Measurements from ENCODE around the gene TNFAIP1. TPM values are rescaled to one million over a fixed set of nuclear protein-coding genes. Genes with fewer than 3 reads are reported as not detected.
"Not testable (repeated sequence)": the region's sequence is repeated elsewhere in the genome, so short reads cannot be mapped to it uniquely, and the experiment has no call there.

The TNFAIP1 gene, protein sequence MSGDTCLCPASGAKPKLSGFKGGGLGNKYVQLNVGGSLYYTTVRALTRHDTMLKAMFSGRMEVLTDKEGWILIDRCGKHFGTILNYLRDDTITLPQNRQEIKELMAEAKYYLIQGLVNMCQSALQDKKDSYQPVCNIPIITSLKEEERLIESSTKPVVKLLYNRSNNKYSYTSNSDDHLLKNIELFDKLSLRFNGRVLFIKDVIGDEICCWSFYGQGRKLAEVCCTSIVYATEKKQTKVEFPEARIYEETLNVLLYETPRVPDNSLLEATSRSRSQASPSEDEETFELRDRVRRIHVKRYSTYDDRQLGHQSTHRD
- 10 to 100 TPM in 1 of 3 donors, 1 to 10 TPM in 2; 4.7 to 11.6 (median 6.7) TPM for polyA plus RNA-seq

DNA sequence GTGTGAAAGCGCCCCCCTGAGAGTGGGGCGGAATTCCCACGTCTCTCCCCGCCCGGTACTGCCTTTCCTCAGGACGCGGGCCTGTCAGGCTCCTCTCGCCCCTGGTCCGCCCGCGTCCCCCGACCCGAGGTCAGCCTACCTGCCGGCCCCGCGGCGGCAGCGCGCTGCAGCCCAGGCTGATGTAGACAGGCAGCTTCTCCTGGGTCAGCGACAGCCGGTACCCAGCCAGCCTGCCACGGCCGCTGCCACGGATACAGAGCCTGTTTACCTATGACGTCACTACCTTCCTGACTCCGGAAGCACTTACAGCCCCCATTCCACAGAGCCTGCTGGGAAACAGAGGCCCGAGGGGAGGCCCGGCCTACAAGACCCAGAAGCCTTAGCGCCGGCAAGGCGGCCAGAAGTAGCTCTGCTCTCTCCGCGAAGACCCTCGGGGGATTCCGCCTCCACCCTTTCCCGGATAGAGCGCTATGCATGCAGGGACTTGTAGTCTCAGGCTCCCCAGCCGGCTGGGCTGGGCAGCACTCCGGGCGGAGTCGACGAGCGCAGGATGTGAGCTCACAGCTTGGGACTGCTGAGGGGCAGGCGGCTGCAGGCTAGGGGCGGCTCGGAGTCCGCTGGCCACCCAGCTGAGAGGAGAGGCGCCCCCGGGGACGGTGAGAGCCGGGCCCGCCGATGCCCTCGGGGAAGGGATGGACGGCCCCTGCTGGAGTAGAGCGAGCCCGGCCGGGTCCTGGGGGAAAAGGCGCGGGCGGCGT, at the start of gene TNFAIP1, which contains the start of gene IFT20:
TNFAIP1 (plus strand) TSS at position 561 of the 758 bp plus-strand sequence. CDS start 3,761 bp downstream, outside the sequence.
IFT20 (minus strand) TSS at position 272 of the 758 bp plus-strand sequence. CDS start 3,487 bp downstream, outside the sequence.
- peak within 1 kb of the TSS; percentile 94 to 97 (median 95) for H3K4me3 Mint-ChIP-seq
- H3K36me3 Mint-ChIP-seq = peaks cover 0 to 9% (median 0%) of the 10 kb centered on the region in 3 donors
- DNase-seq = peak; percentile 97 to 98 (median 98)
- peak within 1 kb of the TSS; percentile 81 to 96 (median 93) for H3K27ac Mint-ChIP-seq
- H3K27me3 Mint-ChIP-seq (ENCODE audit: low read depth in 3 of 3) = peaks cover 2 to 10% (median 3%) of the 10 kb centered on the region in 3 donors
- peaks cover 41 to 53% of the 10 kb centered on the region in 2 donors for H3K4me1 Mint-ChIP-seq
- H3K9me3 Mint-ChIP-seq = peaks cover 0 to 1% (median 0%) of the 10 kb centered on the region in 6 donors

DNA sequence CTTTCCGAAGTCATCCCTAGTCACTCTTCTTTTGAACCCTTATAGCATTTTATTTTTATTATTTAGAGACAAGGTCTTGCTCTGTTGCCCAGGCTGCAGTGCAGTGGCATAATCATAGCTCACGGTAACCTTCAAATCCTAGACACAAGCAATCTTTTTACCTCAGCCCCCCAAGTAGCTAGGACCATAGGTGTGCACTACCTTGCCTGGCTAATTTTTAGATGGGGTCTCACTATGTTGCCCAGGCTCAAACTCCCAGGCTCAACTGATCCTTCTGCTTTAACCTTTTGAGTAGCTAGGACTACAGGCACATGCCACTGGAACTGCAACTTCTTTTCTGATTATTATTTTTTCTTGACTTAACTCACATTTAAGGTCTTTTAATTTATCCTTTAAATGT, 49.6 kb upstream of the TNFAIP1 start:
- no peak overlapping the region for H3K4me3 Mint-ChIP-seq
- H3K36me3 Mint-ChIP-seq = no peaks in the 10 kb centered on the region
- H3K4me1 Mint-ChIP-seq = no peaks in the 10 kb centered on the region
- H3K27ac Mint-ChIP-seq = no peak overlapping the region
- DNase-seq = no peak
- no peaks in the 10 kb centered on the region for H3K9me3 Mint-ChIP-seq
- H3K27me3 Mint-ChIP-seq (ENCODE audit: low read depth in 3 of 3) = peaks cover 2 to 7% (median 4%) of the 10 kb centered on the region in 3 donors

GRCh38 chr17:28290703-28291102, 44.9 kb upstream of the TNFAIP1 start:
- Mint-ChIP-seq H3K4me3 (no peak overlapping the region), H3K27me3 (ENCODE audit: low read depth in 3 of 3) (peaks cover 2 to 19% (median 3%) of the 10 kb centered on the region in 3 donors), H3K36me3 (no peaks in the 10 kb centered on the region), H3K4me1 (no peaks in the 10 kb centered on the region), H3K9me3 (no peaks in the 10 kb centered on the region), H3K27ac (no peak overlapping the region)
- DNase-seq = no peak

DNA sequence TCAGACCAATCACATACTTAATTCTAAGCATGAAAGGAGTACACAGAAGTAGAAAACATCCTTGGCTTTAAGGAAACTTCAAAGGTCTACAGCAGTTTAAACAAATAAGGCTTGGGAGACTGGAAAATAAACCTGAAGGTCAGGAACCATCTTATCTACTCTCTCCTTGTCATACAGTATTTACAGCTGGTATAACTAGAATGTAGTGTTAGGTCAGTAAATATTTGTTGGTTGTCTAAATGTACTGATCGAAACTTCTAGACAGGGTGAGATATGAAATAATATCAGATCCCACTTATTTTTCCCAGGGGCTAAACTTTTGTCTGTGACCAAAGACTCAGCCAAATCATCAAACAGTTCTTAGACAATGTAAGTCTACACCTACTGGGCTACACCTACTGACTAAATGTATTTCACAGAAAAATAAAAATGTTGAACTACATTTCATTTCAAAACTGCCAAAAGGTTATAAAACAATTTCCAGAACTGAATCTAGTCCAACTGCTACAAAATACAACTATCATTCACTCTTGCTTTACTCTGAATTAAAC, 43.7 kb upstream of the TNFAIP1 start:
- H3K4me3 Mint-ChIP-seq = no peak overlapping the region
- peaks cover 2 to 19% (median 3%) of the 10 kb centered on the region in 3 donors for H3K27me3 Mint-ChIP-seq (ENCODE audit: low read depth in 3 of 3)
- no peaks in the 10 kb centered on the region for H3K9me3 Mint-ChIP-seq
- DNase-seq = no peak
- H3K27ac Mint-ChIP-seq = no peak overlapping the region
- H3K36me3 Mint-ChIP-seq = no peaks in the 10 kb centered on the region
- H3K4me1 Mint-ChIP-seq = no peaks in the 10 kb centered on the region

GRCh38 chr17:28292878-28293277, 42.7 kb upstream of the TNFAIP1 start:
- DNase-seq, H3K9me3 Mint-ChIP-seq, H3K27ac Mint-ChIP-seq, H3K4me1 Mint-ChIP-seq, H3K36me3 Mint-ChIP-seq, H3K4me3 Mint-ChIP-seq: not testable (repeated sequence)
- H3K27me3 Mint-ChIP-seq (ENCODE audit: low read depth in 3 of 3) = peaks cover 2 to 19% (median 3%) of the 10 kb centered on the region in 3 donors

- Mint-ChIP-seq H3K36me3 (no peaks in the 10 kb centered on the region), H3K4me1 (no peaks in the 10 kb centered on the region), H3K27me3 (ENCODE audit: low read depth in 3 of 3) (peaks cover 2 to 19% (median 3%) of the 10 kb centered on the region in 3 donors), H3K4me3 (no peak overlapping the region), H3K27ac (no peak overlapping the region), H3K9me3 (no peaks in the 10 kb centered on the region)
- DNase-seq = no peak
Observed at GRCh38 chr17:28293994-28294393, 41.6 kb upstream of the TNFAIP1 start.

DNA sequence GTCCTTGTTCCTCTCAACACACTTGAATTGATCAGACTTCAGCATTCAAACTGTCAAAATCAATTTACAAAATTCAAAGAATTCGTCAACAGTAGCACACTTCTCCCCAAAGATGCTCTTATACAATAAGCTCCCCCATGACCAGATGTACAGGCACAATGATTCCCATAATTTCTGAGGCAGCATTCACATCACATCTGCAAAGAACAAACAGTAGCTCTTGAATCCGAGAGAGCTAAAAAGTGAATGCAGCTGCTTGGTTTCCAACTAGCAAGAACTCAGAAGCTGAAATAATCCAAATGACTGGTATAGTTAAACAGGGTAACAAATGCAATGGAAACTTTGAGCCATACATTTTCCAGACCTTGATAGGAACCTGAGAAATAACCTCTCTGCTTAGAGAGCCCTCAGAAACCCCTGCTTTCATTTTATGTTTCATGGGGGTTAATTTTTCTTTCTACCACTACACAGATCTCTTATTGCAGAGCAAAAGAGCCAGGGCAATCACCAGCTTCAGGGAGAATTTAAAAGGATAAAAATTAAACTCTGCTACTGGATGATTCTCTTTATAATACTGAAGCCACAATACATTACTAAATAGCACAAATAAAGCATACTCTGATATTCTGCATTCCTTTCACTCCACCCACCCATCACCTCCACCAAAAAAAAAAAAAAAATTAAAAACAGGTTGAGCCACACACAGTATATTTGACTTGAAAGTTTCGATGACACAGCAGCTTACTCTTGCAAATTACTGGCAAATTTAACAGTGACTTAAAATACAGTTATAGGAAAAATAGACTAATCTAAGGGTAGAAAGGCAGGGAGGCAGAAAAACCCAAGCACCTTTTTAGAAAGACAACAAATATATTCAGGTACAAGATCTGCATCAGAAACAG, 39.6 kb upstream of the TNFAIP1 start:
- Mint-ChIP-seq H3K27ac (no peak overlapping the region), H3K4me3 (no peak overlapping the region), H3K9me3 (no peaks in the 10 kb centered on the region), H3K36me3 (no peaks in the 10 kb centered on the region), H3K4me1 (no peaks in the 10 kb centered on the region), H3K27me3 (ENCODE audit: low read depth in 3 of 3) (peaks cover 2 to 19% (median 3%) of the 10 kb centered on the region in 3 donors)
- no peak for DNase-seq

DNA sequence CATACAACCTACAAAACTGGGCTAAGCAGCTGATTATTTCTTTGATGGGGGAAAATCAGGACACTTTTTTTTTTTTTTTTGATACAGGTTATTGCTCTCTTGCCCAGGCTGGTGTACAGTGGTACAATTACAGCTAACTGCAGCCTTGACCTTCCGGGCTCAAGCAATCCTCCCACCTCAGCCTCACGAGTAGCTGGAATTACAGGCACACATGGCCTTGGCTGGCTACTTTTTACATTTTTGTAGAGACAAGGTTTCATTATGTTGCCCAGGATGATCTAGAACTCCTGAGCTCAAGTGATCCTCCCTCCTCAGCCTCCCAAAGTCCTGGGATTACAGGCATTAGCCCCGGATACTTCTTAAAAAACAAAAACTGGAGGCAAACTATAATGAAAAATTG, 37.1 kb upstream of the TNFAIP1 start:
- Mint-ChIP-seq H3K36me3 (no peaks in the 10 kb centered on the region), H3K9me3 (no peaks in the 10 kb centered on the region), H3K27ac (no peak overlapping the region), H3K4me1 (no peaks in the 10 kb centered on the region), H3K4me3 (no peak overlapping the region), H3K27me3 (ENCODE audit: low read depth in 3 of 3) (peaks cover 0 to 13% (median 2%) of the 10 kb centered on the region in 3 donors)
- no peak for DNase-seq

GRCh38 chr17:28306954-28307401, 28.6 kb upstream of the TNFAIP1 start:
- H3K36me3 Mint-ChIP-seq = no peaks in the 10 kb centered on the region
- H3K4me3 Mint-ChIP-seq = no peak overlapping the region
- no peaks in the 10 kb centered on the region for H3K4me1 Mint-ChIP-seq
- peaks cover 2 to 12% (median 5%) of the 10 kb centered on the region in 3 donors for H3K27me3 Mint-ChIP-seq (ENCODE audit: low read depth in 3 of 3)
- no peak overlapping the region for H3K27ac Mint-ChIP-seq
- DNase-seq = no peak
- no peaks in the 10 kb centered on the region for H3K9me3 Mint-ChIP-seq

- Mint-ChIP-seq H3K27me3 (ENCODE audit: low read depth in 3 of 3) (peaks cover 5 to 7% (median 6%) of the 10 kb centered on the region in 3 donors), H3K27ac (no peak overlapping the region), H3K4me1 (peaks cover 12 to 14% of the 10 kb centered on the region in 2 donors), H3K4me3 (no peak overlapping the region), H3K36me3 (no peaks in the 10 kb centered on the region), H3K9me3 (no peaks in the 10 kb centered on the region)
- no peak for DNase-seq
Observed at GRCh38 chr17:28313841-28314240, 21.7 kb upstream of the TNFAIP1 start.

GRCh38 chr17:28315846-28316705, 19.5 kb upstream of the TNFAIP1 start:
- Mint-ChIP-seq H3K27ac (no peak overlapping the region), H3K27me3 (ENCODE audit: low read depth in 3 of 3) (peaks cover 6 to 10% (median 6%) of the 10 kb centered on the region in 3 donors), H3K36me3 (no peaks in the 10 kb centered on the region), H3K4me1 (peaks cover 25 to 31% of the 10 kb centered on the region in 2 donors), H3K9me3 (no peaks in the 10 kb centered on the region), H3K4me3 (no peak overlapping the region)
- DNase-seq = no peak

Data from immature natural killer cell (primary cell).